Lower lobe of right lung (tissue), 2 donors: ENCODE results near the gene KLRF1. TPM values are rescaled to one million over a fixed set of nuclear protein-coding genes. Genes with fewer than 3 reads are reported as not detected.

Source experiments
- ATAC-seq, 2 donors: fragments of 200-7000 bp; cut with Tn5 transposase; one replicate each; pipeline ENCODE4 v1.9.1; 2020 to 2022; ENCODE audit warnings: mild to moderate bottlenecking in 2 of 2, moderate library complexity in 2 of 2
- DNase-seq: peaks from one replicate; pipeline ENCODE4 v3.0.0-alpha.2; 2020
- H3K27ac ChIP-seq: fragments of 200-600 bp; one replicate; pipeline ENCODE4 v1.8.0; 2022
- H3K27me3 ChIP-seq: fragments of 200-600 bp; one replicate; pipeline ENCODE4 v1.8.0; 2022; ENCODE audit warnings: low read depth
- H3K36me3 ChIP-seq: fragments of 200-600 bp; one replicate; pipeline ENCODE4 v1.8.0; 2022; ENCODE audit warnings: mild to moderate bottlenecking
- H3K4me1 ChIP-seq: fragments of 200-600 bp; one replicate; pipeline ENCODE4 v1.8.0; 2022
- H3K4me3 ChIP-seq: fragments of 200-600 bp; one replicate; pipeline ENCODE4 v1.8.0; 2022; ENCODE audit warnings: mild to moderate bottlenecking
- H3K9me3 ChIP-seq: fragments of 200-600 bp; one replicate; pipeline ENCODE4 v1.8.0; 2022
- CTCF ChIP-seq: fragments of 200-600 bp; IDR thresholded peaks from one replicate; pipeline ENCODE4 v1.8.0; 2022; ENCODE audit warnings: antibody characterized with exemption, mild to moderate bottlenecking
- intact Hi-C: fragments of 100-400 bp; cut with DNase I; formaldehyde crosslinking; loops from one replicate; pipeline ENCODE4 v1.11.0; 2022
- total RNA-seq: library from RNA; stranded (reverse); fragmentation: NEBNext Ultra II Directional; extraction: Animal tissue kit (Norgen Biotek cat#: 25700); gene quantifications from one replicate; pipeline ENCODE4 v1.2.1, GENCODE V29; 2021
- donor health status: DM: no; HTN: yes; CAD: no; lungs with severe emphysema.

Gene KLRF1
- total RNA-seq, 1 donor from 2014 or later: 4.1 TPM

- Histone ChIP-seq H3K4me3 (no peak overlapping the region), H3K4me1 (no peaks in the 10 kb centered on the region), H3K27ac (no peak overlapping the region), H3K36me3 (no peaks in the 10 kb centered on the region), H3K27me3 (no peaks in the 10 kb centered on the region), H3K9me3 (no peaks in the 10 kb centered on the region)
- ATAC-seq (no peak), DNase-seq (no peak)
- TF ChIP-seq CTCF: no peak
- intact Hi-C loops: no loop called here
Observed at GRCh38 chr12:9784816-9785215, 42.5 kb upstream of the KLRF1 start.

DNA sequence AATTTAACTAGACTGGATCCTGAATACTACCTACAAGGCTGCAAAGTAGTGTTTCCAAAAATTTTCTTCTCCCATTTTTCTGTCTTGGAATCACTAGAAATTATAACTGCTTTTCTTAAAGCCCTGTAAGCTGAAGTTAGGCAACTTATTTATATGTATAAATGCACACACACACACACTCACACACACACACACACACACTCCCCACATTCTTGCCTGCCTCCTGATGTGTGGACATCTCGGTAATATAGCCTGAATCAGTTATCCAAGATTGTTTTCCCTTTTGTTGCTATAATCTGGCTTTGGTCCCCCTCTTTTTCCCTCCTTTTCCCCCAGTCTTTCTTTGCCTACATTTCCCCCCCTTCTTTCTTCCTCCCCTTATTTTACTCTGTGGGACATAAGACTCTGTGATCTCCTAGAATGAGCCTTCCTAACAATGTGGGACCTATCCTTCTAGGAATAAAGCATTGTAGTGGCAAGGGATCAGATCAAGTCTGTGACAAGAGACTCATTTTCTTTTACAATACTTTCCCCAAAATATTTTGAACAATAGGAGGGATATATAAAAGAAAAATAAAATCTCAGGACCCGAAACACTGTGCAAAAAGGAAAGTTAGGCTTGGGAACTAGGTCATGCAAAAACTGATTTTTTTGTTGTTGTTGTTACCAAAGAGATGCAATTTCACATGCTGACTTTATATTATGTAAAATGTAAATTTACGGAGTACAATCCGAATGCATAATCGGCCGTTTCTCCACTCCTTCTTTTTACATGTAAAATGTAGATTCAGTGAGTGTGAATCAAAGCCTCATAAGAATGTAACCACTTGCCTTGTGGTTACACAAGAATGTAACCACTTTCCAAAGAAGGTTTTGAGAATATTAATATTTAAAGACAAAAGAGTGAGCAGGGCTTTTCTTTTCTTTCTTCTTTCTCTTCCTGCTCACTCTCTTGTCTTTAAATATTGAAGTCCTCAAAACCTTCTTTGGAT is 40.3 kb upstream of the KLRF1 start:
- H3K9me3 ChIP-seq: no peaks in the 10 kb centered on the region
- intact Hi-C loops: no loop called here
- no peak overlapping the region for H3K4me3 ChIP-seq
- ATAC-seq: no peak
- H3K27me3 ChIP-seq: no peaks in the 10 kb centered on the region
- H3K27ac ChIP-seq: no peak overlapping the region
- no peak for TF ChIP-seq CTCF
- H3K4me1 ChIP-seq: no peaks in the 10 kb centered on the region
- no peaks in the 10 kb centered on the region for H3K36me3 ChIP-seq
- no peak for DNase-seq

GRCh38 chr12:9792185-9792900 is 34.9 kb upstream of the KLRF1 start:
- no peaks in the 10 kb centered on the region for H3K36me3 ChIP-seq
- H3K4me1 ChIP-seq: no peaks in the 10 kb centered on the region
- H3K27ac ChIP-seq: no peak overlapping the region
- no peak for DNase-seq
- no peaks in the 10 kb centered on the region for H3K27me3 ChIP-seq
- H3K9me3 ChIP-seq: no peaks in the 10 kb centered on the region
- no peak for TF ChIP-seq CTCF
- intact Hi-C loops: no loop called here
- no peak for ATAC-seq
- H3K4me3 ChIP-seq: no peak overlapping the region

DNA sequence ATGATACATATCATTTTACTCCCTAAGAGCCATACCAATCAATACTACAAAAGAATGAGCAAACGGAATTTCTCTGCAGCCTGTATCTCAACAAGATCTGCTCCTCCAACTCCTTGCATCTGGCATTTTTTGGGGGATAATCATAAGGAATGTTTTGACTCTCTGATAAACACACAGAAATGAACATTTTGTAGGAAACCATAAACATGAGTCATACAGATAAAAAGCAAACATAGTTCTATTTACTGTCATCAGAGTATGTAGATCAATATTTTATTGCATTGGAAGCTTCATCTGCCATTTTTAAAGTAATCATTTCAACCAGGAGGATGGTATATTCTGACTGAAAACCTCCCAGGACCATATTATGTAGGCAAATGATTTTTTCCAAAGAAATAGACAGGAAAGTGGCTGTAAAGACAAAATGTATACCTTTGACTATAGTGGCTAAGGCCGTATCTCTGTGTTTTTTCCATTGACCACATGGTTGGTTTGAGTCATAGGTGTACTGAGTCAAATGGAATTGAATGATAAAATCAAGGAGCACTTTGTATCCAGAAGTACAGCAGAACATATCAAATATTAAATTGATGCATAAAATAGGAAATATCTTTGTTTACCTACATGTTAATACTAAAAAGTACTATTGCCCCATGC is 34.2 kb upstream of the KLRF1 start:
- no peak overlapping the region for H3K27ac ChIP-seq

More for the DNA sequence above, 34.2 kb upstream of the KLRF1 start:
- TF ChIP-seq CTCF: no peak
- no peak for DNase-seq
- H3K36me3 ChIP-seq: no peaks in the 10 kb centered on the region
- H3K27me3 ChIP-seq: no peaks in the 10 kb centered on the region
- peaks cover 5% of the 10 kb centered on the region for H3K4me1 ChIP-seq
- intact Hi-C loops: no loop called here
- no peaks in the 10 kb centered on the region for H3K9me3 ChIP-seq
- no peak overlapping the region for H3K4me3 ChIP-seq
- no peak for ATAC-seq
